SK-N-SH (cell line): ENCODE results near the gene PHLDA3. TPM values are rescaled to one million over a fixed set of nuclear protein-coding genes. Genes with fewer than 3 reads are reported as not detected.
"Not testable (repeated sequence)": the region's sequence is repeated elsewhere in the genome, so short reads cannot be mapped to it uniquely, and the experiment has no call there.

Source experiments
- CTCF ChIA-PET: fragments of 300-600, 350-600 bp; formaldehyde crosslinking; extraction: SDS; loops from one replicate; lab custom pipeline; 2021; lab: Yijun Ruan, JAX
- POLR2A ChIA-PET: fragments of 350-600 bp; sonication (Branson Sonifier 250); formaldehyde crosslinking; extraction: SDS; loops from one replicate; lab custom pipeline; 2020; ENCODE audit warnings: antibody characterized with exemption, inconsistent platforms; lab: Yijun Ruan, JAX
- DNase-seq: peaks from one replicate; pipeline ENCODE4 v3.0.0; 2012
- H2AFZ ChIP-seq: fragments of 200-600 bp; sonication (generic); 2 replicates; pipeline ENCODE4 v1.8.1; 2016; ENCODE audit warnings: antibody characterized with exemption, mild to moderate bottlenecking, low read depth
- H3F3A ChIP-seq: fragments of 200-600 bp; sonication (generic); replicated peaks from 2 replicates; pipeline ENCODE3; 2016; ENCODE audit warnings: antibody characterized with exemption, mild to moderate bottlenecking; ENCODE audit not compliant: insufficient read depth
- H3K27ac ChIP-seq, 2 experiments: fragments of 200-500 bp in 1 of 2; fragments of 200-600 bp in 1 of 2; sonication (Bioruptor generic) in 1 of 2; sonication (generic), shearing (Covaris generic) in 1 of 2; 2 replicates each; pipeline versions ENCODE4 v1.5.1 to v1.6.1; 2014 to 2016; ENCODE audit warnings: low read depth in 2 of 2, inconsistent platforms in 1 of 2, low read length in 1 of 2, mild to moderate bottlenecking in 1 of 2, mixed read lengths in 1 of 2
- H3K27me3 ChIP-seq: fragments of 200-600 bp; sonication (generic), shearing (Covaris generic); 2 replicates; pipeline ENCODE4 v1.6.1; 2016; ENCODE audit warnings: mixed run types; ENCODE audit not compliant: insufficient read depth
- H3K36me3 ChIP-seq, 2 experiments: fragments of 200-500 bp in 1 of 2; fragments of 200-600 bp in 1 of 2; sonication (Bioruptor generic) in 1 of 2; sonication (generic) in 1 of 2; replicated peaks in 1 of 2; 2 replicates each; pipeline versions ENCODE3 to v1.5.1; 2014 to 2016; ENCODE audit warnings: low read length in 1 of 2, mild to moderate bottlenecking in 1 of 2; ENCODE audit not compliant: insufficient read depth in 2 of 2, control insufficient read depth in 1 of 2
- H3K4me1 ChIP-seq, 2 experiments: fragments of 200-500 bp in 1 of 2; fragments of 200-600 bp in 1 of 2; sonication (Bioruptor generic) in 1 of 2; sonication (generic), shearing (Covaris generic) in 1 of 2; 2 replicates each; pipeline versions ENCODE4 v1.5.1 to v1.6.1; 2014 to 2016; ENCODE audit warnings: low read depth in 1 of 2, low read length in 1 of 2, mixed run types in 1 of 2; ENCODE audit not compliant: insufficient read depth in 2 of 2, control insufficient read depth in 1 of 2
- H3K4me2 ChIP-seq: fragments of 200-600 bp; sonication (generic), shearing (Covaris generic); 2 replicates; pipeline ENCODE4 v1.6.1; 2017; ENCODE audit warnings: mixed run types
- H3K4me3 ChIP-seq, 2 experiments: fragments of 200-500 bp in 1 of 2; fragments of 200-600 bp in 1 of 2; sonication (Bioruptor generic) in 1 of 2; sonication (generic), shearing (Covaris generic) in 1 of 2; 2 replicates each; pipeline versions ENCODE4 v1.5.1 to v1.8.1; 2014 to 2016; ENCODE audit warnings: low read depth in 2 of 2, inconsistent platforms in 1 of 2, low read length in 1 of 2, mild to moderate bottlenecking in 1 of 2, mixed read lengths in 1 of 2, moderate library complexity in 1 of 2
- H3K79me2 ChIP-seq: fragments of 200-600 bp; sonication (generic); 2 replicates; pipeline ENCODE4 v1.8.1; 2017; ENCODE audit warnings: mild to moderate bottlenecking; ENCODE audit not compliant: insufficient read depth
- H3K9ac ChIP-seq: fragments of 200-600 bp; sonication (generic); 2 replicates; pipeline ENCODE4 v1.6.1; 2017; ENCODE audit warnings: mixed run types
- H3K9me2 ChIP-seq: fragments of 200-600 bp; sonication (generic); 2 replicates; pipeline ENCODE4 v1.6.1; 2017; ENCODE audit warnings: mixed run types
- H3K9me3 ChIP-seq: fragments of 200-600 bp; sonication (generic); 2 replicates; pipeline ENCODE4 v1.6.1; 2017; ENCODE audit warnings: mixed run types, mild to moderate bottlenecking, moderate library complexity
- H4K20me1 ChIP-seq: fragments of 200-600 bp; sonication (generic); 2 replicates; pipeline ENCODE4 v1.6.1; 2017; ENCODE audit warnings: mild to moderate bottlenecking, mixed run types; ENCODE audit not compliant: insufficient read depth
- EZH2phosphoT487 ChIP-seq: fragments of 200-600 bp; sonication (generic); IDR thresholded peaks from 2 replicates; pipeline ENCODE4 v1.6.1; 2017; ENCODE audit warnings: low read depth, mixed run types, mild to moderate bottlenecking, antibody characterized with exemption, moderate library complexity, borderline replicate concordance
- FOSL2 ChIP-seq: IDR thresholded peaks from 2 replicates; pipeline ENCODE4 v1.4.0; 2012; ENCODE audit warnings: low read depth, mild to moderate bottlenecking, moderate library complexity, borderline replicate concordance
- GABPA ChIP-seq: IDR thresholded peaks from 2 replicates; pipeline ENCODE4 v1.4.0; 2012; ENCODE audit warnings: low read depth, mild to moderate bottlenecking
- GATA2 ChIP-seq: sonication (generic); formaldehyde crosslinking; IDR thresholded peaks from 2 replicates; pipeline ENCODE4 v1.5.0; 2020; ENCODE audit warnings: mild to moderate bottlenecking, missing genetic modification reagents
- IRF3 ChIP-seq: fragments of 150-350 bp; IDR thresholded peaks from 2 replicates; pipeline ENCODE4 v1.6.1; 2016; ENCODE audit warnings: mild to moderate bottlenecking, low read depth, low read length
- MAX ChIP-seq: IDR thresholded peaks from 2 replicates; pipeline ENCODE4 v1.4.0; 2012; ENCODE audit warnings: low read depth
- MXI1 ChIP-seq: IDR thresholded peaks from 2 replicates; pipeline ENCODE4 v1.6.1; 2012; ENCODE audit warnings: mild to moderate bottlenecking, low read depth, low read length, improper control_type of control experiment
- NRF1 ChIP-seq: IDR thresholded peaks from 2 replicates; pipeline ENCODE4 v1.6.1; 2012; ENCODE audit warnings: low read depth, mild to moderate bottlenecking, low read length
- PBX3 ChIP-seq: IDR thresholded peaks from 2 replicates; pipeline ENCODE4; 2012
- RAD21 ChIP-seq: IDR thresholded peaks from 2 replicates; pipeline ENCODE4 v1.6.1; 2012; ENCODE audit warnings: mild to moderate bottlenecking, low read length
- RCOR1 ChIP-seq: fragments of 150-350 bp; IDR thresholded peaks from 2 replicates; pipeline ENCODE4 v1.6.1; 2017; ENCODE audit warnings: antibody characterized with exemption, low read length
- RXRA ChIP-seq: IDR thresholded peaks from 2 replicates; pipeline ENCODE4 v1.4.0; 2012; ENCODE audit warnings: low read depth, mild to moderate bottlenecking, borderline replicate concordance
- TAF1 ChIP-seq: IDR thresholded peaks from 2 replicates; pipeline ENCODE4 v1.6.1; 2012; ENCODE audit warnings: low read depth, mild to moderate bottlenecking, low read length, moderate library complexity, borderline replicate concordance
- TEAD4 ChIP-seq: IDR thresholded peaks from 2 replicates; pipeline ENCODE4 v1.4.0; 2012; ENCODE audit warnings: mild to moderate bottlenecking, borderline replicate concordance; ENCODE audit not compliant: insufficient read depth
- whole genome bisulfite sequencing: methylation state at CpG from one replicate; pipeline ENCODE4 v1.1.6; 2017; ENCODE audit warnings: low lambda C conversion rate; 5-methylcytosine and 5-hydroxymethylcytosine counted together
- polyA plus RNA-seq, 3 experiments: library from polyadenylated mRNA; depleted of rRNA; stranded (reverse); fragments of >200 nt; gene quantifications; 2 replicates each; pipeline ENCODE4 v1.2.3, GENCODE V29; 2012

PHLDA3 gene
- polyA plus RNA-seq, 1 of the 3 experiments (the other 2 are of a cell fraction): 105 TPM

GRCh38 chr1:201475130-201475529, 6.1 kb upstream of the PHLDA3 start:
- H2AFZ ChIP-seq: no peak overlapping the region
- TF ChIP-seq TAF1 (no peak), MXI1 (no peak), GATA2 (CRISPR knock-in tag) (no peak), RCOR1 (no peak), EZH2phosphoT487 (no peak), FOSL2 (no peak), NRF1 (no peak), TEAD4 (no peak), PBX3 (no peak), RXRA (no peak), MAX (no peak)
- H3K9ac ChIP-seq: no peak overlapping the region
- H3K4me2 ChIP-seq: no peak overlapping the region
- no peaks in the 10 kb centered on the region for H3K79me2 ChIP-seq
- no peaks in the 10 kb centered on the region for H3K36me3 ChIP-seq
- ChIA-PET POLR2A (no interaction called here), CTCF (interaction anchor here (1.3 to 22.5 kb wide), 2 partner anchors 27 to 29 kb away, joined by 4 to 860 read pairs; partner anchors contain the start of gene CSRP1)
- H3F3A ChIP-seq: peaks cover 4% of the 10 kb centered on the region
- WGBS: 52% methylated on average over 2 of the region's 2 CpGs
- peaks cover 0 to 9% of the 10 kb centered on the region in 2 experiments; a peak in 2 of 4 replicates for H3K4me1 ChIP-seq
- H3K9me2 ChIP-seq: no peaks in the 10 kb centered on the region
- H3K27me3 ChIP-seq: no peaks in the 10 kb centered on the region
- DNase-seq: no peak
- no peak overlapping the region for H3K4me3 ChIP-seq
- no peaks in the 10 kb centered on the region for H4K20me1 ChIP-seq
- no peaks in the 10 kb centered on the region for H3K9me3 ChIP-seq
- H3K27ac ChIP-seq: no peak overlapping the region

GRCh38 chr1:201473296-201473695, 4.3 kb upstream of the PHLDA3 start:
- TF ChIP-seq MAX (no peak), IRF3 (no peak), RAD21 (no peak), RCOR1 (no peak), GABPA (no peak)
- ChIA-PET CTCF (interaction anchor here (3.2 to 7.3 kb wide), 3 partner anchors 8 to 40 kb away, joined by 16 to 63 read pairs (median 35); no protein-coding TSS in a partner anchor), POLR2A (no interaction called here)
- Histone ChIP-seq H3K9me3 (no peaks in the 10 kb centered on the region), H3K27ac (no peak overlapping the region), H4K20me1 (no peaks in the 10 kb centered on the region), H3K4me3 (no peak overlapping the region), H3K36me3 (no peaks in the 10 kb centered on the region), H3F3A (no peaks in the 10 kb centered on the region), H3K27me3 (no peaks in the 10 kb centered on the region), H2AFZ (no peak overlapping the region), H3K4me2 (no peak overlapping the region), H3K79me2 (peaks cover 6% of the 10 kb centered on the region), H3K9ac (no peak overlapping the region), H3K4me1 (peaks cover 7 to 14% of the 10 kb centered on the region in 2 experiments; a peak in 3 of 4 replicates), H3K9me2 (no peaks in the 10 kb centered on the region)
- WGBS: 98% methylated on average over 2 of the region's 2 CpGs
- DNase-seq: no peak

GRCh38 chr1:201472321-201472720, 3.3 kb upstream of the PHLDA3 start:
- POLR2A ChIA-PET, H3K36me3 ChIP-seq, DNase-seq, H3K27ac ChIP-seq, H3K9ac ChIP-seq, H3K9me2 ChIP-seq, H4K20me1 ChIP-seq, H3K4me3 ChIP-seq, H2AFZ ChIP-seq, H3K4me2 ChIP-seq, H3K27me3 ChIP-seq, H3K9me3 ChIP-seq, H3F3A ChIP-seq: not testable (repeated sequence)
- CTCF ChIA-PET: interaction anchor here (1.2 to 7.3 kb wide), 4 partner anchors 9 to 41 kb away, joined by 3 to 63 read pairs (median 26); no protein-coding TSS in a partner anchor
- WGBS: 97% methylated on average over 8 of the region's 8 CpGs
- Histone ChIP-seq H3K79me2 (peaks cover 16% of the 10 kb centered on the region), H3K4me1 (peaks cover 14 to 16% of the 10 kb centered on the region in 2 experiments; a peak in 3 of 4 replicates)
